BLaER1 treated with 17β-estradiol and CSF1 and Interleukin-3, amounts not matched to agents 10 nM and 100 nM (cell line): Measurements from ENCODE around the gene NFYC.

Source experiments
- H3K27ac ChIP-seq, 11 experiments: shearing (Covaris generic); formaldehyde crosslinking; 2 replicates each; pipeline ENCODE4 v1.8.1; 2022
- H3K27me3 ChIP-seq, 11 experiments: shearing (Covaris generic); formaldehyde crosslinking; 2 replicates each; pipeline ENCODE4 v1.8.1; 2022
- H3K36me3 ChIP-seq, 11 experiments: shearing (Covaris generic); formaldehyde crosslinking; 2 replicates each; pipeline ENCODE4 v1.8.1; 2022
- H3K4me1 ChIP-seq, 10 experiments: shearing (Covaris generic); formaldehyde crosslinking; 2 replicates each; pipeline ENCODE4 v1.8.1; 2022
- H3K4me2 ChIP-seq, 11 experiments: shearing (Covaris generic); formaldehyde crosslinking; 2 replicates each; pipeline ENCODE4 v1.8.1; 2022
- H3K4me3 ChIP-seq, 10 experiments: shearing (Covaris generic); formaldehyde crosslinking; 2 replicates each; pipeline ENCODE4 v1.8.1; 2022
- H3K9ac ChIP-seq, 11 experiments: shearing (Covaris generic); formaldehyde crosslinking; 2 replicates each; pipeline ENCODE4 v1.8.1; 2022
- H3K9me3 ChIP-seq, 11 experiments: shearing (Covaris generic); formaldehyde crosslinking; replicated peaks in 1 of 11; 2 replicates each; pipeline ENCODE4 v1.8.1; 2022
- H4K20me1 ChIP-seq, 11 experiments: shearing (Covaris generic); formaldehyde crosslinking; 2 replicates each; pipeline ENCODE4 v1.8.1; 2022
- Cebpa-rat ChIP-seq, 11 experiments: shearing (Covaris generic); IDR thresholded peaks; 2 replicates each; pipeline ENCODE4 v1.8.1; 2022

The NFYC gene

GRCh38 chr1:40662151-40662550, 29.4 kb upstream of the NFYC start:
- Histone ChIP-seq H3K9ac (peak overlapping the region in 6 of 11 experiments; percentile 26 to 82 (median 67); a peak in 9 of 22 replicates), H4K20me1 (peaks cover 0 to 75% (median 28%) of the 10 kb centered on the region in 11 experiments; a peak in 12 of 22 replicates), H3K4me1 (peaks cover 45 to 86% (median 79%) of the 10 kb centered on the region in 10 experiments), H3K27ac (peak overlapping the region in 7 of 11 experiments; percentile 13 to 93 (median 86); a peak in 10 of 22 replicates), H3K9me3 (no peaks in the 10 kb centered on the region), H3K36me3 (peaks cover 0 to 8% (median 0%) of the 10 kb centered on the region in 11 experiments; a peak in 2 of 22 replicates), H3K4me3 (peak overlapping the region in 1 of 10 experiments; percentile 24; a peak in 2 of 20 replicates), H3K4me2 (peak overlapping the region; percentile 73 to 100 (median 88)), H3K27me3 (no peaks in the 10 kb centered on the region)
- TF ChIP-seq Cebpa-rat (IDR thresholded peaks at IDR 0.05): no peak

- Histone ChIP-seq H3K4me1 (peaks cover 45 to 88% (median 79%) of the 10 kb centered on the region in 10 experiments), H3K36me3 (peaks cover 0 to 8% (median 0%) of the 10 kb centered on the region in 11 experiments; a peak in 2 of 22 replicates), H3K27ac (peak overlapping the region in 10 of 11 experiments; percentile 5 to 93 (median 70); a peak in 17 of 22 replicates), H3K27me3 (no peaks in the 10 kb centered on the region), H3K4me3 (peak overlapping the region in 5 of 10 experiments; percentile 65 to 76 (median 70); a peak in 5 of 20 replicates), H3K9me3 (no peaks in the 10 kb centered on the region), H3K4me2 (peak overlapping the region; percentile 73 to 100 (median 88)), H4K20me1 (peaks cover 0 to 67% (median 28%) of the 10 kb centered on the region in 11 experiments; a peak in 12 of 22 replicates), H3K9ac (peak overlapping the region in 8 of 11 experiments; percentile 14 to 82 (median 74); a peak in 15 of 22 replicates)
- TF ChIP-seq Cebpa-rat (IDR thresholded peaks at IDR 0.05): no peak
Observed at GRCh38 chr1:40662864-40663263, 28.6 kb upstream of the NFYC start.

- H3K9ac ChIP-seq: peak overlapping the region in 8 of 11 experiments; percentile 14 to 82 (median 74); a peak in 16 of 22 replicates
- TF ChIP-seq Cebpa-rat (IDR thresholded peaks at IDR 0.05): peak in 6 of 11 experiments; percentile 14 to 84 (median 70); a peak in 10 of 22 replicates
- H3K36me3 ChIP-seq: peaks cover 0 to 8% (median 0%) of the 10 kb centered on the region in 11 experiments; a peak in 1 of 22 replicates
- H3K9me3 ChIP-seq: no peaks in the 10 kb centered on the region
- peak overlapping the region in 6 of 10 experiments; percentile 0 to 76 (median 68); a peak in 10 of 20 replicates for H3K4me3 ChIP-seq
- peaks cover 0 to 61% (median 22%) of the 10 kb centered on the region in 11 experiments; a peak in 12 of 22 replicates for H4K20me1 ChIP-seq
- H3K27me3 ChIP-seq: no peaks in the 10 kb centered on the region
- peaks cover 45 to 87% (median 76%) of the 10 kb centered on the region in 10 experiments for H3K4me1 ChIP-seq
- H3K27ac ChIP-seq: peak overlapping the region in 10 of 11 experiments; percentile 5 to 93 (median 70); a peak in 18 of 22 replicates
- peak overlapping the region; percentile 73 to 100 (median 88) for H3K4me2 ChIP-seq
Observed at GRCh38 chr1:40663324-40664166, 28.0 kb upstream of the NFYC start.

GRCh38 chr1:40664167-40664537, 27.4 kb upstream of the NFYC start:
- Histone ChIP-seq H3K9ac (peak overlapping the region in 7 of 11 experiments; percentile 14 to 82 (median 80); a peak in 11 of 22 replicates), H3K4me1 (peaks cover 45 to 87% (median 76%) of the 10 kb centered on the region in 10 experiments), H3K9me3 (no peaks in the 10 kb centered on the region), H3K4me2 (peak overlapping the region; percentile 73 to 100 (median 88)), H3K36me3 (peaks cover 0 to 8% (median 0%) of the 10 kb centered on the region in 11 experiments; a peak in 1 of 22 replicates), H3K27me3 (no peaks in the 10 kb centered on the region), H3K27ac (peak overlapping the region in 7 of 11 experiments; percentile 26 to 93 (median 86); a peak in 15 of 22 replicates), H3K4me3 (peak overlapping the region in 5 of 10 experiments; percentile 65 to 76 (median 70); a peak in 10 of 20 replicates), H4K20me1 (peaks cover 0 to 55% (median 16%) of the 10 kb centered on the region in 11 experiments; a peak in 12 of 22 replicates)
- TF ChIP-seq Cebpa-rat (IDR thresholded peaks at IDR 0.05): no peak

GRCh38 chr1:40664791-40665190, 26.7 kb upstream of the NFYC start:
- peak overlapping the region; percentile 65 to 82 (median 72) for H3K4me3 ChIP-seq
- no peaks in the 10 kb centered on the region for H3K27me3 ChIP-seq
- H3K4me2 ChIP-seq: peak overlapping the region; percentile 73 to 100 (median 88)
- no peaks in the 10 kb centered on the region for H3K9me3 ChIP-seq
- peaks cover 0 to 4% (median 0%) of the 10 kb centered on the region in 11 experiments; a peak in 1 of 22 replicates for H3K36me3 ChIP-seq
- H4K20me1 ChIP-seq: peaks cover 0 to 48% (median 14%) of the 10 kb centered on the region in 11 experiments; a peak in 12 of 22 replicates
- no peak for TF ChIP-seq Cebpa-rat (IDR thresholded peaks at IDR 0.05)
- peak overlapping the region in 6 of 11 experiments; percentile 66 to 93 (median 88); a peak in 11 of 22 replicates for H3K27ac ChIP-seq
- peaks cover 45 to 87% (median 75%) of the 10 kb centered on the region in 10 experiments for H3K4me1 ChIP-seq
- H3K9ac ChIP-seq: peak overlapping the region in 10 of 11 experiments; percentile 68 to 82 (median 80); a peak in 16 of 22 replicates

- Histone ChIP-seq H3K36me3 (no peaks in the 10 kb centered on the region), H3K9me3 (no peaks in the 10 kb centered on the region), H3K4me2 (peak within 1 kb of the TSS; percentile 73 to 100 (median 88)), H3K27ac (peak within 1 kb of the TSS in 10 of 11 experiments; percentile 38 to 93 (median 72); a peak in 18 of 22 replicates), H3K4me3 (peak within 1 kb of the TSS; percentile 65 to 82 (median 72)), H3K9ac (peak within 1 kb of the TSS; percentile 68 to 82 (median 79)), H3K27me3 (no peaks in the 10 kb centered on the region), H4K20me1 (peaks cover 0 to 41% (median 14%) of the 10 kb centered on the region in 11 experiments; a peak in 11 of 22 replicates), H3K4me1 (peaks cover 45 to 80% (median 67%) of the 10 kb centered on the region in 10 experiments)
- no peak for TF ChIP-seq Cebpa-rat (IDR thresholded peaks at IDR 0.05)
Observed at GRCh38 chr1:40665335-40666171, 26.0 kb upstream of the NFYC start, which contains the start of gene RIMS3. RIMS3 (minus strand) TSS chr1:40665682; CDS start chr1:40641925, 23,757 bp downstream.

- Histone ChIP-seq H3K27me3 (no peaks in the 10 kb centered on the region), H3K9ac (peak overlapping the region in 1 of 11 experiments; percentile 41; a peak in 1 of 22 replicates), H3K4me2 (peak overlapping the region; percentile 70 to 98 (median 83)), H3K4me3 (peak overlapping the region in 5 of 10 experiments; percentile 39 to 59 (median 45); a peak in 10 of 20 replicates), H4K20me1 (peaks cover 0 to 9% (median 0%) of the 10 kb centered on the region in 11 experiments; a peak in 8 of 22 replicates), H3K36me3 (no peaks in the 10 kb centered on the region), H3K4me1 (peaks cover 18 to 46% (median 33%) of the 10 kb centered on the region in 10 experiments), H3K9me3 (no peaks in the 10 kb centered on the region), H3K27ac (peak overlapping the region in 2 of 11 experiments; percentile 22 to 26; a peak in 1 of 22 replicates)
- TF ChIP-seq Cebpa-rat (IDR thresholded peaks at IDR 0.05): no peak
Observed at GRCh38 chr1:40668769-40669525, 22.6 kb upstream of the NFYC start.
